Transverse colon (tissue), 3 donors: ENCODE data around the gene ATP11A.

Experiments
- CTCF ChIP-seq, 5 experiments: fragments of 200-600 bp in 3 of 5; fragments of 450-650 bp in 2 of 5; sonication (generic) in 3 of 5; IDR thresholded peaks; 1 replicate in 2 of 5; 2 replicates in 3 of 5; pipeline ENCODE4 v1.5.1; 2016 to 2017; ENCODE audit warnings: antibody characterized with exemption in 5 of 5, inconsistent platforms in 3 of 5, mild to moderate bottlenecking in 2 of 5, moderate library complexity in 1 of 5
- EP300 ChIP-seq: sonication (generic); formaldehyde crosslinking; IDR thresholded peaks from one replicate; pipeline ENCODE4 v1.6.1; 2017; ENCODE audit warnings: antibody characterized with exemption, low read depth

GRCh38 chr13:112760931-112761330 lies 71.1 kb downstream of the ATP11A start:
- no peak for TF ChIP-seq CTCF (IDR thresholded peaks at IDR 0.05)
- no peak for TF ChIP-seq EP300
